HepG2 (cell line): ENCODE data around the gene RIOK3. TPM values are rescaled to one million over a fixed set of nuclear protein-coding genes. Genes with fewer than 3 reads are reported as not detected.

ENCODE experiments used
- ATAC-seq: fragments of 200-7000 bp; cut with Tn5 transposase; 3 replicates; pipeline ENCODE4 v1.9.1; 2020; ENCODE audit warnings: mild to moderate bottlenecking, moderate library complexity
- Bru-seq: library from RNA; stranded (reverse); fragments of 400-500 nt; gene quantifications from one replicate; lab custom pipeline; 2021; lab: Mats Ljungman, UMichigan
- BruChase-seq, 2 experiments: library from RNA; stranded (reverse); fragments of 400-500 nt; gene quantifications; one replicate each; lab custom pipeline; 2021; lab: Mats Ljungman, UMichigan
- BruUV-seq: library from RNA; stranded (reverse); fragments of 400-500 nt; replicated peaks from 2 replicates; lab custom pipeline; 2021; lab: Mats Ljungman, UMichigan
- CTCF ChIA-PET: fragments of 300-600 bp; formaldehyde crosslinking; extraction: SDS; loops from one replicate; lab custom pipeline; 2021; ENCODE audit warnings: low total read pairs, inconsistent platforms, low intra/inter-chr PET ratio; lab: Yijun Ruan, JAX
- POLR2A ChIA-PET: fragments of 350-600 bp; sonication (Branson Sonifier 250); formaldehyde crosslinking; loops from one replicate; lab custom pipeline; 2020; ENCODE audit warnings: antibody characterized with exemption, inconsistent platforms; lab: Yijun Ruan, JAX
- DNase-seq: peaks from one replicate; pipeline ENCODE4 v3.0.0-alpha.2; 2015; ENCODE audit warnings: low spot score
- FAIRE-seq: peaks from 3 replicates; lab custom pipeline; 2011; peaks lifted over from hg19 to GRCh38; lab: Jason Lieb, UNC
- H2AFZ ChIP-seq: one replicate; pipeline ENCODE4 v1.6.1; 2011; ENCODE audit warnings: low read length, inconsistent platforms
- H3K27ac ChIP-seq: fragments of 300-600 bp; 3 replicates; pipeline ENCODE4 v1.8.0; 2011; ENCODE audit warnings: mixed run types, mild to moderate bottlenecking, mixed read lengths, low read length, inconsistent platforms; ENCODE audit not compliant: insufficient read depth; ENCODE audit errors: extremely low read length
- H3K27me3 ChIP-seq, 2 experiments: fragments of 200-600 bp in 1 of 2; 2 replicates in 1 of 2; 3 replicates in 1 of 2; pipeline versions ENCODE4 v1.6.0 to v1.8.0; 2011; ENCODE audit warnings: low read length in 2 of 2, mild to moderate bottlenecking in 2 of 2, moderate library complexity in 2 of 2, inconsistent platforms in 1 of 2; ENCODE audit not compliant: insufficient read depth in 2 of 2, control insufficient read depth in 1 of 2
- H3K36me3 ChIP-seq, 2 experiments: fragments of 200-600 bp in 1 of 2; replicated peaks in 1 of 2; 2 replicates in 1 of 2; 3 replicates in 1 of 2; pipeline versions ENCODE4 v1.5.1 to v1.8.0; 2011; ENCODE audit warnings: low read length in 2 of 2, inconsistent platforms in 1 of 2; ENCODE audit not compliant: insufficient read depth in 2 of 2, control insufficient read depth in 1 of 2
- H3K4me1 ChIP-seq: 2 replicates; pipeline ENCODE4 v1.5.1; 2012; ENCODE audit warnings: low read length, inconsistent platforms; ENCODE audit not compliant: insufficient read depth
- H3K4me2 ChIP-seq: 2 replicates; pipeline ENCODE4 v1.6.0; 2011; ENCODE audit warnings: low read depth, low read length, inconsistent platforms
- H3K4me3 ChIP-seq, 3 experiments: fragments of 200-600 bp in 1 of 3; sonication (generic), shearing (Covaris generic) in 1 of 3; replicated peaks in 1 of 3; 2 replicates each; pipeline ENCODE4 v1.5.1; 2011 to 2016; ENCODE audit warnings: low read length in 3 of 3, inconsistent platforms in 2 of 3, low read depth in 2 of 3, mild to moderate bottlenecking in 2 of 3, control low read depth in 1 of 3, mixed read lengths in 1 of 3; ENCODE audit not compliant: insufficient read depth in 1 of 3
- H3K79me2 ChIP-seq: one replicate; pipeline ENCODE4 v1.6.1; 2011; ENCODE audit warnings: low read length, inconsistent platforms; ENCODE audit not compliant: insufficient read depth
- H3K9ac ChIP-seq: 2 replicates; pipeline ENCODE4 v1.6.0; 2011; ENCODE audit warnings: mild to moderate bottlenecking, low read depth, low read length, inconsistent platforms; ENCODE audit not compliant: insufficient read depth
- H3K9me3 ChIP-seq: 2 replicates; pipeline ENCODE4 v1.5.1; 2012; ENCODE audit warnings: mild to moderate bottlenecking, low read length
- H4K20me1 ChIP-seq: 2 replicates; pipeline ENCODE4 v1.6.0; 2011; ENCODE audit warnings: inconsistent platforms, mild to moderate bottlenecking, low read length, moderate library complexity; ENCODE audit not compliant: insufficient read depth
- BCL6 ChIP-seq: IDR thresholded peaks from 2 replicates; pipeline ENCODE4 v1.6.1; 2016; ENCODE audit warnings: missing genetic modification reagents, missing compliant biosample characterization
- FOXK1 ChIP-seq: sonication (generic); formaldehyde crosslinking; IDR thresholded peaks from 2 replicates; pipeline ENCODE4 v1.4.0; 2020; ENCODE audit warnings: low read depth, missing genetic modification reagents, borderline replicate concordance
- RARA ChIP-seq: IDR thresholded peaks from 2 replicates; pipeline ENCODE4 v1.6.1; 2016; ENCODE audit warnings: missing genetic modification reagents, missing compliant biosample characterization
- RFXAP ChIP-seq: sonication (generic); formaldehyde crosslinking; IDR thresholded peaks from 2 replicates; pipeline ENCODE4 v1.4.0; 2020; ENCODE audit warnings: missing genetic modification reagents, borderline replicate concordance
- SKI ChIP-seq: fragments of 450-650 bp; IDR thresholded peaks from one replicate; pipeline ENCODE4 v1.6.1; 2018; ENCODE audit warnings: mild to moderate bottlenecking; ENCODE audit not compliant: partially characterized antibody
- SP5 ChIP-seq: IDR thresholded peaks from 2 replicates; pipeline ENCODE4 v1.6.1; 2016; ENCODE audit warnings: low read depth, borderline replicate concordance
- ZBTB10 ChIP-seq: sonication (generic); formaldehyde crosslinking; IDR thresholded peaks from 2 replicates; pipeline ENCODE4 v1.4.0; 2020; ENCODE audit warnings: missing genetic modification reagents, borderline replicate concordance
- ZNF83 ChIP-seq: sonication (generic); formaldehyde crosslinking; IDR thresholded peaks from 2 replicates; pipeline ENCODE4 v1.4.0; 2020; ENCODE audit warnings: missing genetic modification reagents, mild to moderate bottlenecking, borderline replicate concordance
- ZSCAN30 ChIP-seq: sonication (generic); formaldehyde crosslinking; IDR thresholded peaks from 2 replicates; pipeline ENCODE4 v1.5.0; 2020; ENCODE audit warnings: mild to moderate bottlenecking, missing genetic modification reagents
- WGBS: methylation state at CpG from one replicate; pipeline ENCODE4 v1.1.6; 2017; ENCODE audit warnings: low lambda C conversion rate; 5-methylcytosine and 5-hydroxymethylcytosine counted together
- in situ Hi-C: cut with HindIII; loops from 2 replicates; pipeline ENCODE4 v1.10.0; 2017; ENCODE audit warnings: low pct_unique_long_range_greater_than_20kb; ENCODE audit not compliant: extremely low pct_ligation_motif_present
- intact Hi-C: fragments of 100-400 bp; cut with micrococcal nuclease; formaldehyde crosslinking; loops from one replicate; pipeline ENCODE4 v1.10.0; 2022; ENCODE audit not compliant: unreplicated experiment
- long read RNA-seq, 2 experiments: library from RNA in 1 of 2; library from polyadenylated mRNA in 1 of 2; stranded (forward) in 1 of 2; unstranded in 1 of 2; transcript quantifications; one replicate each; pipeline ENCODE4 v2.0.0, GENCODE V29; 2019 to 2022
- polyA minus RNA-seq, 3 experiments: library from RNA; depleted of rRNA, polyadenylated mRNA; stranded (reverse); fragments of >200 nt; gene quantifications; 2 replicates each; pipeline ENCODE4 v1.2.3, GENCODE V29; 2011; ENCODE audit warnings: low replicate concordance in 1 of 3
- polyA plus RNA-seq, 8 experiments: library from polyadenylated mRNA; depleted of rRNA in 3 of 8; stranded (reverse) in 7 of 8; unstranded in 1 of 8; fragments of >200 nt; fragmentation: Illumina TruSeq in 4 of 8; extraction: Trizol in 4 of 8; gene quantifications; 2 replicates each; pipeline versions ENCODE4 v1.2.1 to v1.2.3, GENCODE V29; 2011 to 2016; ENCODE audit warnings: low read depth in 4 of 8, missing spikeins in 1 of 8, mixed read lengths in 1 of 8; ENCODE audit not compliant: insufficient read depth in 1 of 8
- total RNA-seq, 5 experiments: library from RNA; depleted of rRNA; stranded (reverse); fragments of >200 nt; fragmentation: Illumina TruSeq; extraction: Trizol; gene quantifications; 2 replicates each; pipeline ENCODE4 v1.2.3, GENCODE V29; 2016; ENCODE audit warnings: low read depth in 1 of 5
- TF ChIP-seq, protein P1 (sequence below): sonication (generic); formaldehyde crosslinking; IDR thresholded peaks from 2 replicates; pipeline ENCODE4 v1.9.0; 2022; ENCODE audit warnings: low read depth, missing genetic modification reagents

The RIOK3 gene
- 36.0 and 39.6 TPM in 2 replicates for total RNA-seq (2016; rRNA removed; fragmentation: Illumina TruSeq; extraction: Trizol)
- 6.9 and 9.8 TPM in 2 replicates for total RNA-seq (2016; cell fraction: cytosol; rRNA removed; fragmentation: Illumina TruSeq; extraction: Trizol; ENCODE audit: low read depth)
- total RNA-seq (2016; cell fraction: insoluble cytoplasmic fraction; rRNA removed; fragmentation: Illumina TruSeq; extraction: Trizol), result 32.9 and 46.7 TPM in 2 replicates
- 21.9 and 25.6 TPM in 2 replicates for total RNA-seq (2016; cell fraction: membrane; rRNA removed; fragmentation: Illumina TruSeq; extraction: Trizol)
- total RNA-seq (2016; cell fraction: nucleus; rRNA removed; fragmentation: Illumina TruSeq; extraction: Trizol), result 19.5 and 24.2 TPM in 2 replicates
- 23.6 and 26.7 TPM in 2 replicates for polyA plus RNA-seq (2011; rRNA removed)
- polyA plus RNA-seq (2011; cell fraction: cytosol; rRNA removed), result 15.6 and 17.2 TPM in 2 replicates
- polyA plus RNA-seq (2011; cell fraction: nucleus; rRNA removed), result 26.4 and 26.9 TPM in 2 replicates
- polyA plus RNA-seq (2012), result 41.9 and 63.6 TPM in 2 replicates
- 5.8 and 6.0 TPM in 2 replicates for polyA plus RNA-seq (2016; cell fraction: cytosol; fragmentation: Illumina TruSeq; extraction: Trizol; ENCODE audit: low read depth)
- 25.1 and 25.8 TPM in 2 replicates for polyA plus RNA-seq (2016; cell fraction: insoluble cytoplasmic fraction; fragmentation: Illumina TruSeq; extraction: Trizol; ENCODE audit: low read depth)
- polyA plus RNA-seq (2016; cell fraction: membrane; fragmentation: Illumina TruSeq; extraction: Trizol; ENCODE audit: low read depth), result 11.3 and 11.7 TPM in 2 replicates
- 29.2 and 33.3 TPM in 2 replicates for polyA plus RNA-seq (2016; cell fraction: nucleus; fragmentation: Illumina TruSeq; extraction: Trizol; ENCODE audit: insufficient read depth, low read depth)
- polyA minus RNA-seq (2011; rRNA and poly(A)+ RNA removed; ENCODE audit: low replicate concordance), result 14.2 and 29.8 TPM in 2 replicates
- polyA minus RNA-seq (2011; cell fraction: cytosol; rRNA and poly(A)+ RNA removed), result 44.8 and 47.5 TPM in 2 replicates
- 35.3 and 56.2 TPM in 2 replicates for polyA minus RNA-seq (2011; cell fraction: nucleus; rRNA and poly(A)+ RNA removed)
- percentile 76 among the genes with signal in this experiment for Bru-seq, nascent RNA
- percentile 92 among the genes with signal in this experiment for BruChase-seq, experiment 1, labeled RNA remaining after a 6-hour chase
- percentile 80 among the genes with signal in this experiment for BruChase-seq, experiment 2, labeled RNA remaining after a 2-hour chase
- long read RNA-seq, experiment 1, full-length matches to known transcripts, result 9 of 20 reads
- long read RNA-seq, experiment 1, partial matches to known transcripts, result 5 of 20 reads
- long read RNA-seq, experiment 1, other reads (novel, unspliced or antisense), result 6 of 20 reads
- long read RNA-seq, experiment 2, full-length matches to known transcripts, result 13 of 60 reads
- long read RNA-seq, experiment 2, partial matches to known transcripts, result 6 of 60 reads
- long read RNA-seq, experiment 2, other reads (novel, unspliced or antisense), result 41 of 60 reads

- peaks cover 38% of the 10 kb centered on the region for H3K4me1 ChIP-seq
- H3K4me3 ChIP-seq, result peak within 1 kb of the TSS; percentile 89 to 98 (median 95)
- in situ Hi-C loops (no loop called here), intact Hi-C loops (loop anchor here (2.0 kb wide), 1 partner anchor 14 kb away; no protein-coding TSS in a partner anchor)
- H4K20me1 ChIP-seq, result peaks cover 14% of the 10 kb centered on the region
- peak within 1 kb of the TSS; percentile 60 for H3K27ac ChIP-seq
- peak within 1 kb of the TSS; percentile 43 for H2AFZ ChIP-seq
- ChIA-PET CTCF (no interaction called here), POLR2A (interaction anchor here (0.7 to 2.2 kb wide), 11 partner anchors 8 to 520 kb away, joined by 3 to 15 read pairs (median 3); partner anchors contain the start of genes CABLES1, RBBP8 and RMC1)
- no peaks in the 10 kb centered on the region for H3K9me3 ChIP-seq
- no peaks in the 10 kb centered on the region for H3K36me3 ChIP-seq
- DNase-seq (peak; percentile 94), FAIRE-seq (peak; percentile 69), ATAC-seq (peak; percentile 99)
- BruUV-seq, result no TSS peak
- H3K9ac ChIP-seq, result peak within 1 kb of the TSS; percentile 80
- peak within 1 kb of the TSS; percentile 78 for H3K4me2 ChIP-seq
- H3K27me3 ChIP-seq, result no peaks in the 10 kb centered on the region; a peak in 2 of 5 replicates
- under 1% methylated on average over 16 of the region's 60 CpGs for WGBS
- H3K79me2 ChIP-seq, result peaks cover 45% of the 10 kb centered on the region
- 0 out of 2 replicates have a peak, but pooled peaks have one; percentile 16 for TF ChIP-seq BCL6
- TF ChIP-seq ZSCAN30 (CRISPR knock-in tag), result no peak
- no peak for TF ChIP-seq RFXAP (CRISPR knock-in tag)
- TF ChIP-seq RARA (CRISPR knock-in tag), result peak; percentile 58; the same call in 1 of the 2 replicates
- TF ChIP-seq SKI, result peak; percentile 33
- TF ChIP-seq, protein P1, sequence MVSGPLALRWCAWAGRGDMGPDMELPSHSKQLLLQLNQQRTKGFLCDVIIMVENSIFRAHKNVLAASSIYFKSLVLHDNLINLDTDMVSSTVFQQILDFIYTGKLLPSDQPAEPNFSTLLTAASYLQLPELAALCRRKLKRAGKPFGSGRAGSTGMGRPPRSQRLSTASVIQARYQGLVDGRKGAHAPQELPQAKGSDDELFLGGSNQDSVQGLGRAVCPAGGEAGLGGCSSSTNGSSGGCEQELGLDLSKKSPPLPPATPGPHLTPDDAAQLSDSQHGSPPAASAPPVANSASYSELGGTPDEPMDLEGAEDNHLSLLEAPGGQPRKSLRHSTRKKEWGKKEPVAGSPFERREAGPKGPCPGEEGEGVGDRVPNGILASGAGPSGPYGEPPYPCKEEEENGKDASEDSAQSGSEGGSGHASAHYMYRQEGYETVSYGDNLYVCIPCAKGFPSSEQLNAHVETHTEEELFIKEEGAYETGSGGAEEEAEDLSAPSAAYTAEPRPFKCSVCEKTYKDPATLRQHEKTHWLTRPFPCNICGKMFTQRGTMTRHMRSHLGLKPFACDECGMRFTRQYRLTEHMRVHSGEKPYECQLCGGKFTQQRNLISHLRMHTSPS (CRISPR knock-in tag), result peak; percentile 82; the same call in 1 of the 2 replicates
- no peak for TF ChIP-seq ZBTB10 (CRISPR knock-in tag)
- TF ChIP-seq SP5, result peak; percentile 61; the same call in 1 of the 2 replicates
- TF ChIP-seq FOXK1 (CRISPR knock-in tag), result peak; percentile 69; the same call in 1 of the 2 replicates
- TF ChIP-seq ZNF83 (CRISPR knock-in tag), result no peak; the same call in 1 of the 2 replicates
These were observed at the start of gene RIOK3 for GRCh38 chr18:23452728-23453679. Gene RIOK3 (plus strand): TSS chr18:23453287. CDS start chr18:23453440, 153 bp downstream.
